Measurements from ENCODE around the gene PHACTR2. TPM values are rescaled to one million over a fixed set of nuclear protein-coding genes. Genes with fewer than 3 reads are reported as not detected.
A peak's percentile ranks its signal among the peaks of the same experiment; 100 is the strongest.

The PHACTR2 gene
- total RNA-seq, 2 experiments from 2014 or later = 13.5 to 14.6 TPM

GRCh38 chr6:143755301-143755744 is 77.6 kb downstream of the PHACTR2 start:
- POLR2A ChIA-PET = no interaction called here
- DNase-seq (no peak), ATAC-seq (no peak)
- peaks cover 3% of the 10 kb centered on the region for H3K36me3 Mint-ChIP-seq (ENCODE audit: low read depth)
- H3K4me3 Mint-ChIP-seq = no peak overlapping the region
- CTCF ChIA-PET = no interaction called here
- intact Hi-C loops (cut with micrococcal nuclease) = no loop called here
- no peaks in the 10 kb centered on the region for H3K9me3 Mint-ChIP-seq
- no peak overlapping the region for H3K27ac Mint-ChIP-seq
- H3K4me1 Mint-ChIP-seq (ENCODE audit: low read depth) = peaks cover 12% of the 10 kb centered on the region
- no peak for TF ChIP-seq CTCF (IDR thresholded peaks at IDR 0.05)
- no peaks in the 10 kb centered on the region for H3K27me3 Mint-ChIP-seq

DNA sequence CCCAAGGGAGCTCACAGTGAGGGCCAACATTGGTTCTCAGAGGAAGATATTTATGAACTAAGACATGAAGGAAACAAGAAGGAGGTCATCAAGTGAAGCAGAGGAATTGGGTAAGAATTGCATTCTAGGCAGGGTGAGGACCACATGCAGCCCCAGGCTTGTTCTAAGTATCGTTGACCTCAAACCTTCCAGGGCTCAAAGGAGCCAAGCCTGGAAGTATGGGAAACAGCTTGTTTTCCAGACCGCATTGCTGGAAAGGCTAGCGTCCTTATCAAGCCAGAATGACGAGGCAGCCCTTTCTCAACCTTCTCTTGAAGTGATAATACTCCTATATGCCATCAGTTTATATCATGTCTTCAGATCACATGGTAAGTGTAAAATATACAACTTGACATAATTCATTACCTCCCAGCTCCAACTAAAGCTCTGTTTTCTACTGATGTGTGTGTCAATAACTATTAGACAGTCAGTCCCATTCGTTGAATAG is 79.6 kb downstream of the PHACTR2 start:
- Mint-ChIP-seq H3K4me3 (no peak overlapping the region), H3K27ac (no peak overlapping the region), H3K36me3 (ENCODE audit: low read depth) (peaks cover 3% of the 10 kb centered on the region), H3K9me3 (no peaks in the 10 kb centered on the region), H3K4me1 (ENCODE audit: low read depth) (peaks cover 13% of the 10 kb centered on the region), H3K27me3 (no peaks in the 10 kb centered on the region)
- CTCF ChIA-PET = interaction anchor here (0.8 kb wide), 1 partner anchor 183 kb away, joined by 3 read pairs; no protein-coding TSS in a partner anchor
- intact Hi-C loops (cut with micrococcal nuclease) = no loop called here
- no peak for DNase-seq
- no peak for ATAC-seq
- POLR2A ChIA-PET = no interaction called here
- no peak for TF ChIP-seq CTCF (IDR thresholded peaks at IDR 0.05)

- ATAC-seq (no peak), DNase-seq (no peak)
- no peak overlapping the region for H3K27ac Mint-ChIP-seq
- no peaks in the 10 kb centered on the region for H3K27me3 Mint-ChIP-seq
- peaks cover 3% of the 10 kb centered on the region for H3K36me3 Mint-ChIP-seq (ENCODE audit: low read depth)
- H3K4me3 Mint-ChIP-seq = no peak overlapping the region
- H3K9me3 Mint-ChIP-seq = no peaks in the 10 kb centered on the region
- CTCF ChIA-PET = interaction anchor here (1.1 kb wide), 1 partner anchor 255 kb away, joined by 3 read pairs; no protein-coding TSS in a partner anchor
- no peak for TF ChIP-seq CTCF (IDR thresholded peaks at IDR 0.05)
- peaks cover 13% of the 10 kb centered on the region for H3K4me1 Mint-ChIP-seq (ENCODE audit: low read depth)
- POLR2A ChIA-PET = no interaction called here
- intact Hi-C loops (cut with micrococcal nuclease) = no loop called here
Measured at GRCh38 chr6:143758551-143758950, 80.8 kb downstream of the PHACTR2 start.

- ChIA-PET POLR2A (no interaction called here), CTCF (no interaction called here)
- peaks cover 13% of the 10 kb centered on the region for H3K4me1 Mint-ChIP-seq (ENCODE audit: low read depth)
- intact Hi-C loops (cut with micrococcal nuclease) = no loop called here
- no peak for ATAC-seq
- peak overlapping the region; percentile 30 for H3K27ac Mint-ChIP-seq
- no peak overlapping the region for H3K4me3 Mint-ChIP-seq
- no peaks in the 10 kb centered on the region for H3K9me3 Mint-ChIP-seq
- H3K36me3 Mint-ChIP-seq (ENCODE audit: low read depth) = peaks cover 3% of the 10 kb centered on the region
- no peak for DNase-seq
- no peaks in the 10 kb centered on the region for H3K27me3 Mint-ChIP-seq
- TF ChIP-seq CTCF (IDR thresholded peaks at IDR 0.05) = no peak
Measured at GRCh38 chr6:143759666-143760065, 81.9 kb downstream of the PHACTR2 start.

DNA sequence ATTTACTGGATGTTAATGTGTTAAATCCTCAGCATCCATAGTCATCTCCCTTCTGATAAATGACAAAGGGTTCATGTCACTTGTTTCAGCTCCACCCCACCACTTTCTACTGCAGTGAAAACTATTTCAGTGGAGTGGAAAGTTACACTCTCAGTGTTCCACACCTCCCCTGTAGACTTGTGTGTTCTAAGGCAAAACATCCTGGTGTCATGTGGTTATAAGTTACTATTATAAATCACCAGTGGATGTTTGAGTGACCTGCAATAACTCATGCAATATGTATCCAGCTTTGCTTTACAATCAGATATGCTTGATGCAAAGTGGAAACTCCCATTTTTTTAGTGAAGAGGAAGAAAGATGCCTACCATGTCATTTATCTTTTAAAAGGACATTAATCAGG is 83.3 kb downstream of the PHACTR2 start:
- POLR2A ChIA-PET = no interaction called here
- H3K27me3 Mint-ChIP-seq = no peaks in the 10 kb centered on the region
- CTCF ChIA-PET = no interaction called here
- TF ChIP-seq CTCF (IDR thresholded peaks at IDR 0.05) = no peak
- no peak overlapping the region for H3K27ac Mint-ChIP-seq
- no peak overlapping the region for H3K4me3 Mint-ChIP-seq
- no peaks in the 10 kb centered on the region for H3K9me3 Mint-ChIP-seq
- intact Hi-C loops (cut with micrococcal nuclease) = no loop called here
- DNase-seq = no peak
- peaks cover 13% of the 10 kb centered on the region for H3K4me1 Mint-ChIP-seq (ENCODE audit: low read depth)
- ATAC-seq = no peak
- peaks cover 4% of the 10 kb centered on the region for H3K36me3 Mint-ChIP-seq (ENCODE audit: low read depth)

Data from activated CD8-positive, alpha-beta T cell treated with anti-CD3 and anti-CD28 coated beads for 36 hours (primary cell).